Thyroid gland (tissue), 4 donors: Measurements from ENCODE around the gene SH3BGRL2.

Experiments used
- CTCF ChIP-seq, 6 experiments: fragments of 200-600 bp in 3 of 6; fragments of 450-650 bp in 3 of 6; sonication (generic) in 3 of 6; IDR thresholded peaks; one replicate each; pipeline ENCODE4 v1.5.1; 2016 to 2019; ENCODE audit warnings: antibody characterized with exemption in 6 of 6, mild to moderate bottlenecking in 2 of 6, inconsistent platforms in 1 of 6, moderate library complexity in 1 of 6
- POLR2A ChIP-seq, 2 donors: fragments of 450-650 bp; IDR thresholded peaks; one replicate each; pipeline ENCODE4 v1.6.1; 2017; ENCODE audit warnings: antibody characterized with exemption in 2 of 2, mild to moderate bottlenecking in 2 of 2, moderate library complexity in 1 of 2

GRCh38 chr6:79717989-79718388 lies 86.9 kb downstream of the SH3BGRL2 start:
- no peak for TF ChIP-seq CTCF (IDR thresholded peaks at IDR 0.05)
- no peak for TF ChIP-seq POLR2A (IDR thresholded peaks at IDR 0.05)
